ENCODE results near the gene TMEM63C.

TMEM63C gene

DNA sequence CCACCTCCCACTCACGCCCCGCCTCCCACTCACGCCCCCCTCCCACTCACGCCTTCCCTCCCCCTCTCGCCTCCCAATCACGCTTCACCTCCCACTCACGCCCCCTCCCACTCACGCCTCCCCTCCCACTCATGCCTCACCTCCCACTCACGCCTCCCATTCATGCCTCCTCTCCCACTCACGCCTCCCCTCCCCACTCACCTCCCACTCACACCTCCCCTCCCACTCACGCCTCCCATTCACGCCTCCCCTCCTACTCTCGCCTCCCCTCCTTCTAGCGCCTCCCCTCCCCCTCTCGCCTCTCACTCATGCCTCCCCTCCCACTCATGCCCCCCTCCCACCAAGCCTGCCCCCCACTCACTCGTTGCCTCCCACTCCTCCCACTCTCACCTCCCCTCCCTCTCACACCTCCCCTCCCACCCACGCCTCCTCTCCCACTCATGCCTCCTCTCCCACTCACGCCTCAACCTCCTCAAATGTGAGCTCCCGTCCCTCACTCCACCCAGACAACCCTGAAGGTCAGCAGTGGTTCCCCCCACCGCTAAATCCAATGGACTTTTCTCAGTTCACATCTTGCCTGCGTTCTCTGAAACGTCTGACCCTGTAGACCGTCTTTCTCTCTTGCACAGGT, 39.8 kb downstream of the TMEM63C start:
- Mint-ChIP-seq H3K4me1 (no peaks in the 10 kb centered on the region), H3K4me3 (no peak overlapping the region), H3K9me3 (no peaks in the 10 kb centered on the region), H3K27me3 (peaks cover 13% of the 10 kb centered on the region), H3K27ac (no peak overlapping the region)
- no peak for DNase-seq
- ATAC-seq, result no peak

DNA sequence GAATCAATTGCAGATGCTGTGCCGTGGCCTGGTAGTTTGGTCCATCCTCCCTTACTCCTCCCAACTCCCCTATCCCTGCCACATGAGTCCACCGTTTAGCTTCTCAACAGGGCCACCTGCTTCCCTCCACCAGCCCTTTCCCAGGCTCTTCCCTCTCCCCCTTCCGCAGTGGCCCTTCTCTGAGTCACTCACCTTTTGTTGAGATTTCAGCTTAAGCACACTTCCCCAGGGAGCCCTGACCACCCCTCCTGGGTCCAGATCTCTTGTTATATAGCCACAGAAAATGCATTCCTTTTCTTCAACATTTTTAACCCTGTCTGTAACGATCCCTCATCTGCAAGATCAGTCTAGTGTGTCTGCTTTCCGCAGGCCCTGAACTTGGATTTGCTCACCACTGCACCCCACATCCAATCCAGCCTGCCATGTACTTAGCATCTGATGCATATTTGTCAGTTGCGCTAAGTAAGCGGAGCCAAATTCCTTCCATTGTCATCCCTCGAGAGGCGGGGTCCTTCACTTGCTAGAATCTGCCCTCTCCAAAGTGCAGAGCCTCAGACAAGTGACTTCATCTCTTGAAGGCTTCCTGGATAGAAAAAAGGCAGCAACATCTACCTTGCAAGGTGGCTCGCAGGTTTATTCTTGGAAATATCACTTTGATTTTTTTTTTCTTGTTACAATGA, 41.1 kb downstream of the TMEM63C start:
- no peak overlapping the region for H3K27ac Mint-ChIP-seq
- ATAC-seq, result no peak

DNA sequence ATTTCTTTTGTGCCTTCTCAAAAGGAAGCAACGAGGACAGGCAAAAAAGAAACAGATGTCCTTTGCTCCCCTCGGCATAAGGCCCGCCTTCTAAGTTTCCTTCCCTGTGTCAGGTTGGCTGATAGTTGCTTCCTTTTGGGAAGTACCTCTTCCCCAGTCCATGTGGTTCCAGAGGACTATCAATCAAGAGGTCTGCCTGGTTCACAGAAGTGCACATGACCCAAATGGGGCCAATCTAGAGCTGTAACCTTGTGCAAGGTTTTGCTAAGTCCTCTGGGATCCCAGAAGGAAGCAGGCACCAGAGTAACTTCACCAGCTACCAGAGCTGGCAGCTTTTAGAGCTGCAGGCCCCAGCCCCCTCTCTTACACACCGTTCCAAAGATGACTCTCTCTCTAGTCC, 42.6 kb downstream of the TMEM63C start:
- Mint-ChIP-seq H3K27me3 (no peaks in the 10 kb centered on the region), H3K4me3 (no peak overlapping the region), H3K9me3 (no peaks in the 10 kb centered on the region), H3K4me1 (no peaks in the 10 kb centered on the region), H3K27ac (no peak overlapping the region)
- ATAC-seq, result no peak
- DNase-seq, result no peak

More for the DNA sequence above, 41.1 kb downstream of the TMEM63C start:
- Mint-ChIP-seq H3K4me1 (no peaks in the 10 kb centered on the region), H3K9me3 (no peaks in the 10 kb centered on the region), H3K27me3 (no peaks in the 10 kb centered on the region), H3K4me3 (no peak overlapping the region)
- no peak for DNase-seq

DNA sequence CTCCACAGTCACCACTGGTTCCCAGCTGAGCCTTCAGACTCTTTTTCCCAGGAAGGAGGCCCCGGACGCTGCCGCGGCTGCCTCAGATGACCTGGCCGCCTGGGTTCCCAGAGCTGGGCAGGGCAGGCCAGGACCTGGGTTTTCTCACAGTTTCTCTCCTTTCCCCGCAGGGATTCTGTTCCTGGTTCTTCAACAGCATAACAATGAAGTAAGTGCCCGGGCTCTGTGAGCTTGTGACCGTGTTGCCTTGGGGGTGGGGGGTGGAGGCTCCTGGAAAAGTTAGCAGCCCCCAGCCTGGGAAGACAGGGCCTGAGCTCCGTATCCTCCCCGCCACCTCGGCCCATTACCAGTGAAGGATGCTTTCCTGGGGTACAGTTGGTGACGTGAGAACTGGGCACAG, 43.7 kb downstream of the TMEM63C start:
- no peaks in the 10 kb centered on the region for H3K9me3 Mint-ChIP-seq
- no peaks in the 10 kb centered on the region for H3K4me1 Mint-ChIP-seq
- no peak for ATAC-seq
- H3K27ac Mint-ChIP-seq, result no peak overlapping the region
- DNase-seq, result no peak
- no peaks in the 10 kb centered on the region for H3K27me3 Mint-ChIP-seq
- H3K4me3 Mint-ChIP-seq, result no peak overlapping the region

DNA sequence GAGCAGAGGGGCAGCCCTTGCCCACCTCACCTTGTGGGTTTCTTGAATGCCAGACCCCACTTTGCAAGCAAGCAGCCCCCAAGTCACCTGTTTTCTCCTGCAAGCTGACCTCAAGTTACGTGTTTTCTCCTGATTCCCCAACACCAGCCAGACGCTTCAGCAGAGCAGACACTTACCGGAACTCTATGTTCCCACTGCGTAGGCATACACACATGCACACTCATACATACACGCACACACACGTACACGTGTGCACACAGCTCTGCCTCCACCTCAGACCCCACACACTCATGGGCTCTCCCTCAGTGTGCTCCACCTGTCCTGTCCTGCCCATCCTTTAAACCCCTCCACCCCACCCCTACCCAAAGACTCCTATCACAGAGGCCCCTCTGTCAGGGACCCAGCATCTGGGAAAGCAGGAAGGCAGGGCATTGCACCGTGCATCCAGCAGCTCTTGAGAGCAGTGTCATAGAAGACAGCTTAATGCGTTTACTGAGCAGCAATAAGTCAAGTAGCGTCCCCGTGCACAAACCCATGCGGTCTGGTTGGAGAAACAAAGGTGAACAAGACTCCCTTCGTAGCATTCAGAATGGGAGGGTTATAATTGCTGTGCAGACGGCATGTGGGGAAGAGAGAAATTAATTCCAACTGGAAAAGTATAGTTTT, 44.4 kb downstream of the TMEM63C start:
- no peak overlapping the region for H3K4me3 Mint-ChIP-seq

DNA sequence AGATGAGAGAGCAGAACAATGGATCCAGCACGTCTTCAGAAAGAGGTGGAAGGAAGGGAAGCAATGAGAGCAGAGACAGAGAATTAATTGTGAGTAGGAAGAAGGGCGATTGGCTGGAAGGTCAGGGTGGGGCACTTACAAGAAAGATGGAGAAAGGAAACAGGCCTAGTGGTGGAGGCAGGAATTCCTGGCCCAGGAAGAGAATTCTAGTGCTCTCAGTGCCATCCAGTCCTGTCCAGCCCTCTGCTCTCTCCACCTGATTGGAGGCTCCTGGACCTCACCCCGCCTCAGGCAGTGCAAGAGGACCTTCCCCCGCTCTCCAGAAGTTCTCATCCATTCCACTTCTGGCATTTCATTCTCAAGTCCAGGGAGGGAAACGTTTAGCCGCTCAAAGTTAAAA, 46.5 kb downstream of the TMEM63C start:
- Mint-ChIP-seq H3K27ac (no peak overlapping the region), H3K4me1 (no peaks in the 10 kb centered on the region), H3K9me3 (no peaks in the 10 kb centered on the region), H3K4me3 (no peak overlapping the region), H3K27me3 (no peaks in the 10 kb centered on the region)
- DNase-seq, result no peak
- ATAC-seq, result no peak

More for the DNA sequence above, 44.4 kb downstream of the TMEM63C start:
- H3K27ac Mint-ChIP-seq, result peak overlapping the region in 1 of 2 donors; percentile 2
- no peaks in the 10 kb centered on the region for H3K4me1 Mint-ChIP-seq
- DNase-seq (no peak), ATAC-seq (no peak)
- no peaks in the 10 kb centered on the region for H3K27me3 Mint-ChIP-seq
- no peaks in the 10 kb centered on the region for H3K9me3 Mint-ChIP-seq

DNA sequence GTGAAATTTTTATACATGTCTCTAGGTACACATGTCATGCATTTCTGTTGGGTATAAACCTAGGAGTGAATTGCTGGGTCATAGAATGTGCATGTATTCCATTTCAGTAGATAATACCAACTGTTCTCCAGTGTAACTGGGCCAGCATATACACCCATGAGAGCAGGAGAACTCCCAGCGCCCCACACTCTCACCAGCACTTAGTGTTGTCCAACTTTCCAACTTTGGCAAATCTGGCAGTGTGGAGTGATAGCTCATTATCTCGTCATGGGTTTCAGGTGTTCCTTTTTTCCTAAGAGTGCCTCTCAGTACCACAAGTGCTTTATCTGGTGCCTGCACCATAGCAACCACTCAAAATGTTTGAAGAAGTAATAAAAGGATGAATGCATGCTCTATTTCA, 49.3 kb downstream of the TMEM63C start:
- Mint-ChIP-seq H3K27me3 (no peaks in the 10 kb centered on the region), H3K9me3 (no peaks in the 10 kb centered on the region), H3K27ac (no peak overlapping the region), H3K4me3 (no peak overlapping the region), H3K4me1 (no peaks in the 10 kb centered on the region)
- no peak for ATAC-seq
- DNase-seq, result no peak

DNA sequence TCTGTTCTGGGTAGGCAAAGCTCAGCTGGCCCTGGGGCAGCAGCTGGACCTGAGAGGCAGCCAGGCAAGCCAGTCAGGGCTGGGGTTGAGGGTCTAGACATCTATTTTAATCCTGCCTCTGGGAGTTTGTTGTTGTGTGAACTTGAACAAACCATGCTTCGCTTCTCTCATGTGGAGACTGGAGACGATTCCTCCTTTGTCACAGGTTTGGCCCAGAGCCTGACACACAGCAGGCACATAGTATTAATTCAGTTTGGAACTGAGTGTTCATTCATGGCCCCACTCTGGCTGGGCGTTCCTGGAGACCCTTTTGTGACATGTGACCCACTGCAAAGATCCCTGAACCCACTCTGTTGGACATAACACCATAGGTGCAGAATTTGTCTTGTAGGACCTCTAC, 50.1 kb downstream of the TMEM63C start:
- no peaks in the 10 kb centered on the region for H3K9me3 Mint-ChIP-seq
- H3K27ac Mint-ChIP-seq, result no peak overlapping the region
- no peaks in the 10 kb centered on the region for H3K27me3 Mint-ChIP-seq
- no peaks in the 10 kb centered on the region for H3K4me1 Mint-ChIP-seq
- DNase-seq (no peak), ATAC-seq (no peak)
- H3K4me3 Mint-ChIP-seq, result no peak overlapping the region

DNA sequence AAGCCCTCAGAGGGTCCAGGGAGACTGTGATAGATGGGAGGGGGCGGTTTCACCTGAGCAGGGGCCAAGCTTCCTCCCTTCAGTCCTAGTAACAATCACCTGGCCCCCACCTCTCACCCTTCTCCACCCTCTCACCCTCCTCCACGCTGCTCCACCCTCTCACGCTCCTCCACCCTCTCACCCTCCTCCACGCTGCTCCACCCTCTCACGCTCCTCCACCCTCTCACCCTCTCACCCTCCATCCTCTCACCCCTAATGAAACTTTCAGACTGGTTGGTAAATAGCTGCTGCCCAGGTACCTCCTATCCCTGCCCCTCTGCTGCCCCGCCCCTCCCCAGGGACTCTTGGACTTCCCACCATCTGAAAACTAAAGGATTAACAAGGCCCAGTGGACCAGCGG, 55.2 kb downstream of the TMEM63C start:
- no peaks in the 10 kb centered on the region for H3K27me3 Mint-ChIP-seq
- no peak for DNase-seq
- no peaks in the 10 kb centered on the region for H3K4me1 Mint-ChIP-seq
- H3K4me3 Mint-ChIP-seq, result no peak overlapping the region
- peak; percentile 34 for ATAC-seq
- H3K27ac Mint-ChIP-seq, result no peak overlapping the region
- H3K9me3 Mint-ChIP-seq, result no peaks in the 10 kb centered on the region

DNA sequence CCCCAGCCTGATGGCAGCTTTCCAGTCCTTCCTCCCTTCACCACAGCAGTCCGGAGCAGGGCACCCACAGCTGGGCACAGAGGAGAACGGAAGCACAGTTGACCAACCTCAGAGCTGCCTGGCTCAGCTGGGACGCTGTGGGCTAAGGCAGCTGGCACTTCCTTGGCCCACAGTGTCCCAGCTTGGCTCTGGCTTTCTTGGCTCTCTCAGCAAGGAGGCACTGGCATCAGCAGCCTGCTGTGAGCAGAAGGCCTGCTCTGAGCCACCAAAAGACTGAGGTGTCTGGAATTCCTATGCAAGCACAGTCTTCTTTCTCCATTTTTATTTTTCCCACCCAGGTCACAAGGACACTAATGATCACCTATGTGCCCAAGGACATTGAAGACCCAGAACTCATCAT, 56.8 kb downstream of the TMEM63C start:
- Mint-ChIP-seq H3K27me3 (peaks cover 10% of the 10 kb centered on the region), H3K27ac (no peak overlapping the region), H3K4me3 (no peak overlapping the region), H3K4me1 (no peaks in the 10 kb centered on the region), H3K9me3 (no peaks in the 10 kb centered on the region)
- no peak for ATAC-seq
- no peak for DNase-seq

DNA sequence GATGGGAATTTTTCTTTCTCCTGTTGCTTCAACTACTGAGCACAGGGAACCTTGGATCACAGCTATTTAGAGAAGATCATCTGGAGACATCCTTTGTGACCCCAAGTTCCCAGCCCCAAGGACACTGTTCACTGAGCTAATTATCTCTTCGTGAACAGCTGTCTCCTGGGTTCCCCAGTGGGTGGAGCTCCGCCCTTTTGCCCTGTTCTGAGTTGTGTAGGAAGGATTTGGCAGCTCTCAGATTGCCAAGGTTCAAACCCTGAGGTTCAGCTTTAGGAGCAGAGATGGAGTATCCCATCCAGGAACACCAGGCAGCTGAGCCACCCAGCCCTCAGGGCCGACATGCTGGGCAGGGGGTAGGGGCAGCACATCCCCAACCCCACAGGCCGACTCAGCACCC, 57.4 kb downstream of the TMEM63C start:
- no peak for DNase-seq
- Mint-ChIP-seq H3K4me3 (no peak overlapping the region), H3K27me3 (peaks cover 10% of the 10 kb centered on the region), H3K27ac (no peak overlapping the region), H3K4me1 (no peaks in the 10 kb centered on the region), H3K9me3 (no peaks in the 10 kb centered on the region)
- no peak for ATAC-seq

DNA sequence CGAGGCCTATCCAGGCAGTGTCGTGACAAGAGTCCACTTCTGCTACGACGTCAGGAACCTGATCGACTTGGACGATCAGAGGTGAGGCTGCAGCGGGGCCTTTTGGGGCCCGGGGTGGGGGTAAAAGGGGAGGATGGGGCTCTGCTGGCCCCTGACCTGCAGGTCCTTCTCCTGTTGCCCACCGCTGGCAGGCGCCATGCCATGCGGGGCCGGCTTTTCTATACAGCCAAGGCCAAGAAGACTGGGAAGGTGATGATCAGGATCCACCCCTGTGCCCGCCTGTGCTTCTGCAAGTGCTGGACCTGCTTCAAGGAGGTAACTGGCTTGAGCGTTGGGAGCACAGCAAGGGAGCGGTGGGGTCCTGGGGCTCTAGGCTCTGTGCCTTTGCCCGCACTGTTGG, 57.8 kb downstream of the TMEM63C start:
- no peak overlapping the region for H3K4me3 Mint-ChIP-seq
- no peak for ATAC-seq
- no peak for DNase-seq
- no peaks in the 10 kb centered on the region for H3K4me1 Mint-ChIP-seq
- H3K27ac Mint-ChIP-seq, result peak overlapping the region in 1 of 2 donors; percentile 59
- no peaks in the 10 kb centered on the region for H3K9me3 Mint-ChIP-seq
- peaks cover 10% of the 10 kb centered on the region for H3K27me3 Mint-ChIP-seq

DNA sequence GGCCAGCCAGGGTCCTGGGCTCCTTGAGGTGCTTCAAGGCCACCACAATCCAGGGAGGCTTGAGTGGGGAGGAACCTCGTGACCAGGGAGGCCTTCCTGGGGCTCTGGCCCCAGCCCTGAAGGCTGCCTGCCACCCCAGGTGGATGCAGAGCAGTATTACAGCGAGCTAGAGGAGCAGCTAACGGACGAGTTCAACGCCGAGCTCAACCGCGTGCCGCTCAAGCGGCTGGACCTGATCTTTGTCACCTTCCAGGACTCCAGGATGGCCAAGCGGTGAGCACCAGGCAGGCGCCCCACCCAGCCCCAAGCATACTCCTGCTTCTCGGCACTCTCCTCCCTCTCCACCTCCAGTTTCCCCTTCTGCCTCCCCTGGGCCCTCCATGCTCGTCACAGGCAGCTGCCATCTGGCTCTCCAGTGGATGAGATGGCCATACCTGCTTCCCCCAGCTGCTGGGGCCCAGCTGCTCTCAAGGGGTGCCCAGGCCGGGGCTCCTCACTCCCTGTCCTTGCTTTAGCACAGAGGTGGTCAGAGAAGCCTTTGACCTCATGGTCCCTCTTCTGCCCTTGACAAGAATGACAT, 58.8 kb downstream of the TMEM63C start:
- ATAC-seq, result no peak
- Mint-ChIP-seq H3K27me3 (peaks cover 10% of the 10 kb centered on the region), H3K4me3 (no peak overlapping the region), H3K27ac (no peak overlapping the region), H3K9me3 (no peaks in the 10 kb centered on the region), H3K4me1 (no peaks in the 10 kb centered on the region)
- DNase-seq, result no peak

DNA sequence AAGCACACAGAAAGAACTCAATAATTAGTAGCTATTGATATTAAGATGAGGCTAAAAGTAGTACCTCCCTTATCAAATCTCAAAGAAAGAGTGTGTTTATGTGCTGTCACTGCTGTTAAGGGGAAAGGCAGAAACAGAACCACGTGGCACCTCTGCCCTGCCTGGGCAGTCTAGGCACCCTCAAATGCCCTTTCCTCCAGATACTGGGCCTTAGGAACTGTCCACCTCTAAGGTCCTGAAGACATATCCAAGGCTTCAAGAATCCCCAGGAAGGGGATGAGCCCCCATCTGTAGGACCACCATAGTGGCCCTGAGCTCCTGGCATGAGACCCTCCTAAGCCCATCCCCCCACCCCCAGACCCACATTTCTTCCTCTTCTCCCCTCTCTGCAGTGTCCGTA, 60.4 kb downstream of the TMEM63C start:
- DNase-seq (no peak), ATAC-seq (no peak)
- Mint-ChIP-seq H3K4me1 (no peaks in the 10 kb centered on the region), H3K9me3 (no peaks in the 10 kb centered on the region), H3K27ac (no peak overlapping the region), H3K27me3 (peaks cover 10% of the 10 kb centered on the region), H3K4me3 (no peak overlapping the region)

DNA sequence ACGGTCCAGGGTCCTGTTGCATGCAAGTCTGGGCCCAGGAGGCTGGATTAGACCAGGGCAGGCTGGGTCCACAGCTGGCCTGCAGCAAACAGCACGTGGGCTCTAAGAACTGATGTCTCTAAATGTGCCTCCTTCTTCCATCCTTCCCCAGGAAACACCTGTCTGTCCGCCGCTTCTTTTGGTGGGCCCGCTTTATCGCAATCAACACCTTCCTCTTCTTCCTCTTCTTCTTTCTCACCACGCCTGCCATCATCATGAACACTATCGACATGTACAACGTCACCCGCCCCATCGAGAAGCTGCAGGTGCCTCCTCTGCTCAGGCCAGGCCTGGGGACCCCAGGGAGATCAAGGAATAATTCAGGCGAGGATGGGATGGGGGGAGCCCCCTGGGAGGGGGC, 61.2 kb downstream of the TMEM63C start:
- ATAC-seq (no peak), DNase-seq (no peak)
- Mint-ChIP-seq H3K4me1 (no peaks in the 10 kb centered on the region), H3K27me3 (peaks cover 10% of the 10 kb centered on the region), H3K4me3 (no peak overlapping the region), H3K9me3 (no peaks in the 10 kb centered on the region), H3K27ac (no peak overlapping the region)

DNA sequence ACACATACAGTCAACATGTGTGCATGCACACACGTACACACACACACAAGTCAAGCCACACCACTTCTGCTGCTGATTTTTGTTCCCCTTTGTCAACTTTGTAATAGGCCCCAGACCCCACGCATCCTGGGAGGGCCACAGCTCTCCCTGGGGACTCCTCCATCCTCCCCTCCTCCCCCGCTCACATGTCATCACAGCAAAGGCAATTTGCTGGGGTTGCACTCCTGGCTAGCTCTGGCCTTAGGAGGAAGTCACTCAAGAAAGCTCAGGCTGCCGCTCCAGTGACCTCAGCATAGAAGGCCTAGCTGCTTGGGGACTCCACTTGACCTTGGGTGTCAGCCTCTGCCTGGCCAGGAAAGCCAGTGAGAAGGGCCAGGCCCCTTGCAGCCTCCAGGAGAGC, 62.3 kb downstream of the TMEM63C start:
- no peaks in the 10 kb centered on the region for H3K4me1 Mint-ChIP-seq
- no peak overlapping the region for H3K4me3 Mint-ChIP-seq
- DNase-seq, result no peak
- peaks cover 10% of the 10 kb centered on the region for H3K27me3 Mint-ChIP-seq
- ATAC-seq, result no peak
- no peaks in the 10 kb centered on the region for H3K9me3 Mint-ChIP-seq
- no peak overlapping the region for H3K27ac Mint-ChIP-seq

Measured in stimulated activated naive CD8-positive, alpha-beta T cell treated with anti-CD3 and anti-CD28 coated beads, Interleukin-15, amount 100 ng/mL, for 72 hours (primary cell).